Measurements from ENCODE around the gene ZNF324.

DNA sequence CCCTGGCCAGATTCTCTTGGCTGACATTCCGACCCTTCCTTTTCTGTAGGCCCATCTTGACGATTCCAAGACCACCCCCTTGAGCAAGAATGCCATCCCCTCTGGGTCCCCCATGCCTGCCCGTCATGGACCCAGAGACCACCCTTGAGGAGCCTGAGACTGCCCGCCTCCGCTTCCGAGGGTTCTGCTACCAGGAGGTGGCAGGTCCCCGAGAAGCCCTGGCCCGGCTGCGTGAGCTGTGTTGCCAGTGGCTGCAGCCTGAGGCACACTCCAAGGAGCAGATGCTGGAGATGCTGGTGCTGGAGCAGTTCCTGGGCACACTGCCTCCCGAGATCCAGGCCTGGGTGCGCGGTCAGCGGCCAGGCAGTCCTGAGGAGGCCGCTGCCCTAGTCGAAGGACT lies 10.2 kb downstream of the ZNF324 start:
- TF ChIP-seq POLR2A (IDR thresholded peaks at IDR 0.05; ENCODE audit: low read length) = no peak
- TF ChIP-seq GATA1 (IDR thresholded peaks at IDR 0.05; ENCODE audit: low read depth, low read length) = no peak
